GM12878 (cell line): ENCODE data around the gene TUT4. TPM values are rescaled to one million over a fixed set of nuclear protein-coding genes. Genes with fewer than 3 reads are reported as not detected.

Source experiments
- ATAC-seq: fragments of 200-7000 bp; cut with Tn5 transposase; 3 replicates; pipeline ENCODE4 v1.9.1; 2020; ENCODE audit warnings: mild to moderate bottlenecking, moderate library complexity
- BruUV-seq: library from RNA; stranded (reverse); fragments of 400-500 nt; replicated peaks from 2 replicates; lab custom pipeline; 2021; lab: Mats Ljungman, UMichigan
- CTCF ChIA-PET: fragments of 300-600 bp; sonication (Branson Sonifier 250); formaldehyde crosslinking; extraction: SDS; loops from one replicate; lab custom pipeline; 2021; ENCODE audit warnings: inconsistent platforms; lab: Yijun Ruan, JAX
- POLR2A ChIA-PET: fragments of 350-600 bp; formaldehyde crosslinking; extraction: SDS; loops from one replicate; lab custom pipeline; 2021; ENCODE audit warnings: inconsistent platforms; lab: Charles Lee
- RAD21 ChIA-PET: fragments of 300-600 bp; sonication (Branson Sonifier 250); formaldehyde crosslinking; loops from one replicate; lab custom pipeline; 2023; ENCODE audit warnings: antibody characterized with exemption; ENCODE audit not compliant: unreplicated experiment; lab: Charles Lee
- SMC1A ChIA-PET: fragments of 300-600 bp; sonication (Branson Sonifier 250); formaldehyde crosslinking; loops from one replicate; lab custom pipeline; 2023; ENCODE audit not compliant: unreplicated experiment, uncharacterized antibody; lab: Charles Lee
- DNase-seq: peaks from one replicate; pipeline ENCODE4 v3.0.0-alpha.2; 2011; ENCODE audit warnings: low read depth, low spot score
- FAIRE-seq: peaks from 3 replicates; lab custom pipeline; 2011; peaks lifted over from hg19 to GRCh38; lab: Jason Lieb, UNC
- H2AFZ ChIP-seq: 2 replicates; pipeline ENCODE4 v1.6.0; 2011; ENCODE audit warnings: low read depth, low read length, control low read depth; ENCODE audit not compliant: control insufficient read depth
- H3K27ac ChIP-seq: 2 replicates; pipeline ENCODE4 v1.5.1; 2011; ENCODE audit warnings: control low read depth; ENCODE audit not compliant: control insufficient read depth, insufficient read depth
- H3K27me3 ChIP-seq, 2 experiments: replicated peaks in 1 of 2; 2 replicates each; pipeline versions ENCODE4 v1.6.0 to v1.6.1; 2011; ENCODE audit warnings: low read length in 1 of 2; ENCODE audit not compliant: control insufficient read depth in 2 of 2, insufficient read depth in 2 of 2
- H3K36me3 ChIP-seq, 2 experiments: 2 replicates each; pipeline ENCODE4 v1.5.1; 2011; ENCODE audit warnings: low read length in 1 of 2; ENCODE audit not compliant: control insufficient read depth in 2 of 2, insufficient read depth in 2 of 2
- H3K4me1 ChIP-seq: 2 replicates; pipeline ENCODE4 v1.6.1; 2011; ENCODE audit warnings: mild to moderate bottlenecking, low read length, moderate library complexity, mixed read lengths; ENCODE audit not compliant: control insufficient read depth, insufficient read depth
- H3K4me2 ChIP-seq: 2 replicates; pipeline ENCODE4 v1.6.0; 2011; ENCODE audit warnings: control low read depth; ENCODE audit not compliant: control insufficient read depth, insufficient read depth
- H3K4me3 ChIP-seq: fragments of 200-600 bp; sonication (generic); 2 replicates; pipeline ENCODE4 v1.5.1; 2016
- H3K79me2 ChIP-seq: 2 replicates; pipeline ENCODE4 v1.6.0; 2011; ENCODE audit warnings: low read length; ENCODE audit not compliant: control insufficient read depth, insufficient read depth
- H3K9ac ChIP-seq: 2 replicates; pipeline ENCODE4 v1.8.0; 2011; ENCODE audit warnings: low read length, control low read depth, mixed read lengths; ENCODE audit not compliant: control insufficient read depth, insufficient read depth
- H3K9me3 ChIP-seq: replicated peaks from 3 replicates; pipeline ENCODE4 v1.5.1; 2011; ENCODE audit warnings: mild to moderate bottlenecking, low read length; ENCODE audit not compliant: control insufficient read depth, insufficient read depth
- H4K20me1 ChIP-seq: 2 replicates; pipeline ENCODE4 v1.6.0; 2011; ENCODE audit not compliant: control insufficient read depth, insufficient read depth
- CREB1 ChIP-seq: IDR thresholded peaks from 2 replicates; pipeline ENCODE4 v1.6.1; 2012; ENCODE audit warnings: low read depth, mild to moderate bottlenecking, inconsistent platforms
- FOXK2 ChIP-seq: fragments of 450-650 bp; IDR thresholded peaks from 2 replicates; pipeline ENCODE4 v1.6.1; 2017; ENCODE audit warnings: mild to moderate bottlenecking, moderate library complexity
- JUNB ChIP-seq: IDR thresholded peaks from 2 replicates; pipeline ENCODE4 v1.6.1; 2016; ENCODE audit warnings: antibody characterized with exemption, mild to moderate bottlenecking
- MXI1 ChIP-seq: fragments of 150-350 bp; IDR thresholded peaks from 2 replicates; pipeline ENCODE4 v1.6.1; 2011; ENCODE audit warnings: low read depth, mild to moderate bottlenecking, inconsistent platforms, low read length, improper control_type of control experiment
- PAX8 ChIP-seq: fragments of 450-650 bp; IDR thresholded peaks from 2 replicates; pipeline ENCODE4 v1.6.1; 2017; ENCODE audit warnings: mild to moderate bottlenecking, moderate library complexity
- SIN3A ChIP-seq: IDR thresholded peaks from 2 replicates; pipeline ENCODE4 v1.6.1; 2012; ENCODE audit warnings: low read depth, low read length, improper control_type of control experiment
- SIX5 ChIP-seq: IDR thresholded peaks from 2 replicates; pipeline ENCODE4 v1.6.1; 2011; ENCODE audit warnings: mild to moderate bottlenecking, low read depth, low read length, moderate library complexity; ENCODE audit not compliant: severe bottlenecking
- SRF ChIP-seq, 2 experiments: IDR thresholded peaks; 2 replicates each; pipeline ENCODE4 v1.6.1; 2011; ENCODE audit warnings: low read depth in 2 of 2, low read length in 2 of 2, mild to moderate bottlenecking in 1 of 2, moderate library complexity in 1 of 2
- TBL1XR1 ChIP-seq: IDR thresholded peaks from 2 replicates; pipeline ENCODE4 v1.6.1; 2012; ENCODE audit warnings: low read depth, low read length, improper control_type of control experiment
- TCF3 ChIP-seq: IDR thresholded peaks from 2 replicates; pipeline ENCODE4 v1.6.1; 2012; ENCODE audit warnings: low read depth, mild to moderate bottlenecking, low read length, borderline replicate concordance; ENCODE audit not compliant: insufficient read depth
- WGBS: methylation state at CpG from one replicate; pipeline ENCODE4 v1.1.6; 2016; ENCODE audit warnings: low lambda C conversion rate; ENCODE audit not compliant: insufficient replicate concordance, insufficient coverage; ENCODE audit errors: missing lambda C conversion rate; 5-methylcytosine and 5-hydroxymethylcytosine counted together
- in situ Hi-C: fragments of 300-500 bp; cut with MboI; formaldehyde crosslinking; loops from 9 replicates; pipeline ENCODE4 v1.14.3; 2018; ENCODE audit warnings: mixed read lengths
- intact Hi-C: fragments of 100-400 bp; cut with micrococcal nuclease; formaldehyde crosslinking; loops from one replicate; pipeline ENCODE4 v1.14.2; 2022; ENCODE audit not compliant: unreplicated experiment
- polyA plus RNA-seq, 11 experiments: library from polyadenylated mRNA; depleted of rRNA in 4 of 11; unstranded in 6 of 11; stranded (reverse) in 5 of 11; fragments of >200 nt; fragmentation: Nextera tagmentation in 4 of 11; fragmentation: Illumina TruSeq in 1 of 11; extraction: Ambion mirVana in 4 of 11; extraction: Trizol in 1 of 11; gene quantifications; 1 replicate in 1 of 11; 2 replicates in 10 of 11; pipeline versions ENCODE4 v1.2.1 to v1.2.3, GENCODE V29; 2011 to 2016; ENCODE audit warnings: inconsistent platforms in 2 of 11, missing spikeins in 2 of 11, low read depth in 1 of 11
- total RNA-seq, 4 experiments: library from RNA; depleted of rRNA in 3 of 4; stranded (reverse); fragments of >200 nt in 3 of 4; fragmentation: Illumina TruSeq in 1 of 4; extraction: Trizol in 1 of 4; gene quantifications; 2 replicates each; pipeline versions ENCODE4 v1.2.1 to v1.2.3, GENCODE V29; 2013 to 2021
- TF ChIP-seq, protein P1 (sequence below): fragments of 450-650 bp; IDR thresholded peaks from 2 replicates; pipeline ENCODE4 v1.6.1; 2018; ENCODE audit warnings: borderline replicate concordance, mild to moderate bottlenecking; ENCODE audit not compliant: partially characterized antibody
- TF ChIP-seq, protein P2 (sequence below): IDR thresholded peaks from 2 replicates; pipeline ENCODE4 v1.6.1; 2011; ENCODE audit warnings: borderline replicate concordance, low read depth, mild to moderate bottlenecking, moderate library complexity, mixed read lengths, low read length; ENCODE audit not compliant: insufficient read depth; ENCODE audit errors: extremely low read length

TUT4 gene
- total and polyA plus RNA-seq, 10 of the 15 experiments (the other 5 are each of a cell fraction or from before 2014, with no cell fraction given): 9.4 to 40.7 (median 27.6) TPM

DNA sequence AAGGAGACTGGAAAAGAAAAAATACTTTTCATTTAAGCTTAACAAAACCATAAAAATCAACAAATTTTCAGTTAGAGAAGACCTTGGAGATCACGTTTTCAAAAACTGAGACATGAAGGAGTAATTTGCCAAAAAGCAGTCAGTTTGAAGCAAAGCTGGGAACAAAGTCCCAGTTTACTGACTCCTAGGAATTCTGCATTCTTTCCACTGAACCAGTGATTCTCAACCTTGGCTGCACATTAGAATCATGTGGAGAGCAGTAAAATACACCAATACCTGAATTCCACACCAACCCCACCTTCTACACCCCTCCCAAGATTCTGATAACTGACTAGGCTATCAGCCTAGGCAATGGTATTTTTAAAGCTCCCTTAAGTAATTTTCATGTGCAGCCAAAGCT lies 75.0 kb downstream of the TUT4 start (continued):
- TF ChIP-seq, protein P1, sequence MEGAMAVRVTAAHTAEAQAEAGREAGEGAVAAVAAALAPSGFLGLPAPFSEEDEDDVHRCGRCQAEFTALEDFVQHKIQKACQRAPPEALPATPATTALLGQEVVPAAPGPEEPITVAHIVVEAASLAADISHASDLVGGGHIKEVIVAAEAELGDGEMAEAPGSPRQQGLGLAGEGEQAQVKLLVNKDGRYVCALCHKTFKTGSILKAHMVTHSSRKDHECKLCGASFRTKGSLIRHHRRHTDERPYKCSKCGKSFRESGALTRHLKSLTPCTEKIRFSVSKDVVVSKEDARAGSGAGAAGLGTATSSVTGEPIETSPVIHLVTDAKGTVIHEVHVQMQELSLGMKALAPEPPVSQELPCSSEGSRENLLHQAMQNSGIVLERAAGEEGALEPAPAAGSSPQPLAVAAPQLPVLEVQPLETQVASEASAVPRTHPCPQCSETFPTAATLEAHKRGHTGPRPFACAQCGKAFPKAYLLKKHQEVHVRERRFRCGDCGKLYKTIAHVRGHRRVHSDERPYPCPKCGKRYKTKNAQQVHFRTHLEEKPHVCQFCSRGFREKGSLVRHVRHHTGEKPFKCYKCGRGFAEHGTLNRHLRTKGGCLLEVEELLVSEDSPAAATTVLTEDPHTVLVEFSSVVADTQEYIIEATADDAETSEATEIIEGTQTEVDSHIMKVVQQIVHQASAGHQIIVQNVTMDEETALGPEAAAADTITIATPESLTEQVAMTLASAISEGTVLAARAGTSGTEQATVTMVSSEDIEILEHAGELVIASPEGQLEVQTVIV: no peak
- TF ChIP-seq PAX8: no peak
- TF ChIP-seq SRF (IDR thresholded peaks at IDR 0.05; ENCODE audit: low read depth in 2 of 2, low read length in 2 of 2): no peak
- no peak for TF ChIP-seq SIX5
- TF ChIP-seq, protein P2, sequence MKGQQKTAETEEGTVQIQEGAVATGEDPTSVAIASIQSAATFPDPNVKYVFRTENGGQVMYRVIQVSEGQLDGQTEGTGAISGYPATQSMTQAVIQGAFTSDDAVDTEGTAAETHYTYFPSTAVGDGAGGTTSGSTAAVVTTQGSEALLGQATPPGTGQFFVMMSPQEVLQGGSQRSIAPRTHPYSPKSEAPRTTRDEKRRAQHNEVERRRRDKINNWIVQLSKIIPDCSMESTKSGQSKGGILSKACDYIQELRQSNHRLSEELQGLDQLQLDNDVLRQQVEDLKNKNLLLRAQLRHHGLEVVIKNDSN: no peak
- TF ChIP-seq JUNB: no peak
- TF ChIP-seq CREB1: no peak

DNA sequence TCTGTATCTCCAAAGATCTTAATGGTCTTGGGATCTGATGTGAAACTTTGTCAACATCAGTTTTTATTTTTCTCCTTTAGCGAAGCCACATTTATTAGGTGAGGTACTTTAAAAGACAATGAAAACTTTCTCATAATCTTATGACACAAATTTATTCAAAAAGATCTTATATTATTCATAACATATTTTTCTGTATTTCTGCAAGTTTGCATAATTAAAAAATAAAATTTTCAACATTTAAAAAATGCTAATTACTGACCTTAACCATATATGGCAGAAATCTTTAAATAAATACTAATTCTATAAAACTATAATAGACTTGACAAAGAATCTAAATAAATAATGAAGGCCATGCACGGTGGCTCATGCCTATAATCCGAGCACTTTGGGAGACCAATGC lies 75.9 kb downstream of the TUT4 start:
- Histone ChIP-seq H3K36me3 (peaks cover 0 to 11% of the 10 kb centered on the region in 2 experiments; a peak in 1 of 4 replicates), H3K9ac (no peak overlapping the region), H3K4me1 (no peaks in the 10 kb centered on the region), H4K20me1 (no peaks in the 10 kb centered on the region), H2AFZ (no peak overlapping the region), H3K27me3 (no peaks in the 10 kb centered on the region), H3K79me2 (no peaks in the 10 kb centered on the region), H3K9me3 (no peaks in the 10 kb centered on the region), H3K4me3 (no peak overlapping the region), H3K4me2 (no peak overlapping the region)
- WGBS: 99% methylated on average over 3 of the region's 3 CpGs
- SMC1A ChIA-PET: no interaction called here
- in situ Hi-C loops (no loop called here), intact Hi-C loops (no loop called here)
- FAIRE-seq: no peak
- POLR2A ChIA-PET: no interaction called here
- CTCF ChIA-PET: no interaction called here
- TF ChIP-seq SIX5 (no peak), TCF3 (no peak), SIN3A (no peak), CREB1 (no peak), MXI1 (no peak), FOXK2 (no peak), TBL1XR1 (no peak)
- TF ChIP-seq, all 136 proteins: peak for 0
- H3K27ac ChIP-seq: no peak overlapping the region
- no TSS peak for BruUV-seq
- RAD21 ChIA-PET: interaction anchor here (1.2 kb wide), 1 partner anchor 53 kb away, joined by 3 read pairs; no protein-coding TSS in a partner anchor
- DNase-seq: no peak
- ATAC-seq: no peak
